HepG2 (cell line): ENCODE results near the gene TMEM63C. TPM values are rescaled to one million over a fixed set of nuclear protein-coding genes. Genes with fewer than 3 reads are reported as not detected.

Experiments used
- ATAC-seq: fragments of 200-7000 bp; cut with Tn5 transposase; 3 replicates; pipeline ENCODE4 v1.9.1; 2020; ENCODE audit warnings: mild to moderate bottlenecking, moderate library complexity
- BruUV-seq: library from RNA; stranded (reverse); fragments of 400-500 nt; replicated peaks from 2 replicates; lab custom pipeline; 2021; lab: Mats Ljungman, UMichigan
- CTCF ChIA-PET: fragments of 300-600 bp; formaldehyde crosslinking; extraction: SDS; loops from one replicate; lab custom pipeline; 2021; ENCODE audit warnings: low total read pairs, inconsistent platforms, low intra/inter-chr PET ratio; lab: Yijun Ruan, JAX
- POLR2A ChIA-PET: fragments of 350-600 bp; sonication (Branson Sonifier 250); formaldehyde crosslinking; loops from one replicate; lab custom pipeline; 2020; ENCODE audit warnings: antibody characterized with exemption, inconsistent platforms; lab: Yijun Ruan, JAX
- DNase-seq: peaks from one replicate; pipeline ENCODE4 v3.0.0-alpha.2; 2015; ENCODE audit warnings: low spot score
- FAIRE-seq: peaks from 3 replicates; lab custom pipeline; 2011; peaks lifted over from hg19 to GRCh38; lab: Jason Lieb, UNC
- H2AFZ ChIP-seq: one replicate; pipeline ENCODE4 v1.6.1; 2011; ENCODE audit warnings: low read length, inconsistent platforms
- H3K27ac ChIP-seq: fragments of 300-600 bp; 3 replicates; pipeline ENCODE4 v1.8.0; 2011; ENCODE audit warnings: mixed run types, mild to moderate bottlenecking, mixed read lengths, low read length, inconsistent platforms; ENCODE audit not compliant: insufficient read depth; ENCODE audit errors: extremely low read length
- H3K27me3 ChIP-seq, 2 experiments: fragments of 200-600 bp in 1 of 2; 2 replicates in 1 of 2; 3 replicates in 1 of 2; pipeline versions ENCODE4 v1.6.0 to v1.8.0; 2011; ENCODE audit warnings: low read length in 2 of 2, mild to moderate bottlenecking in 2 of 2, moderate library complexity in 2 of 2, inconsistent platforms in 1 of 2; ENCODE audit not compliant: insufficient read depth in 2 of 2, control insufficient read depth in 1 of 2
- H3K36me3 ChIP-seq, 2 experiments: fragments of 200-600 bp in 1 of 2; replicated peaks in 1 of 2; 2 replicates in 1 of 2; 3 replicates in 1 of 2; pipeline versions ENCODE4 v1.5.1 to v1.8.0; 2011; ENCODE audit warnings: low read length in 2 of 2, inconsistent platforms in 1 of 2; ENCODE audit not compliant: insufficient read depth in 2 of 2, control insufficient read depth in 1 of 2
- H3K4me1 ChIP-seq: 2 replicates; pipeline ENCODE4 v1.5.1; 2012; ENCODE audit warnings: low read length, inconsistent platforms; ENCODE audit not compliant: insufficient read depth
- H3K4me2 ChIP-seq: 2 replicates; pipeline ENCODE4 v1.6.0; 2011; ENCODE audit warnings: low read depth, low read length, inconsistent platforms
- H3K4me3 ChIP-seq, 3 experiments: fragments of 200-600 bp in 1 of 3; sonication (generic), shearing (Covaris generic) in 1 of 3; replicated peaks in 1 of 3; 2 replicates each; pipeline ENCODE4 v1.5.1; 2011 to 2016; ENCODE audit warnings: low read length in 3 of 3, inconsistent platforms in 2 of 3, low read depth in 2 of 3, mild to moderate bottlenecking in 2 of 3, control low read depth in 1 of 3, mixed read lengths in 1 of 3; ENCODE audit not compliant: insufficient read depth in 1 of 3
- H3K79me2 ChIP-seq: one replicate; pipeline ENCODE4 v1.6.1; 2011; ENCODE audit warnings: low read length, inconsistent platforms; ENCODE audit not compliant: insufficient read depth
- H3K9ac ChIP-seq: 2 replicates; pipeline ENCODE4 v1.6.0; 2011; ENCODE audit warnings: mild to moderate bottlenecking, low read depth, low read length, inconsistent platforms; ENCODE audit not compliant: insufficient read depth
- H3K9me3 ChIP-seq: 2 replicates; pipeline ENCODE4 v1.5.1; 2012; ENCODE audit warnings: mild to moderate bottlenecking, low read length
- H4K20me1 ChIP-seq: 2 replicates; pipeline ENCODE4 v1.6.0; 2011; ENCODE audit warnings: inconsistent platforms, mild to moderate bottlenecking, low read length, moderate library complexity; ENCODE audit not compliant: insufficient read depth
- WGBS: methylation state at CpG from one replicate; pipeline ENCODE4 v1.1.6; 2017; ENCODE audit warnings: low lambda C conversion rate; 5-methylcytosine and 5-hydroxymethylcytosine counted together
- in situ Hi-C: cut with HindIII; loops from 2 replicates; pipeline ENCODE4 v1.10.0; 2017; ENCODE audit warnings: low pct_unique_long_range_greater_than_20kb; ENCODE audit not compliant: extremely low pct_ligation_motif_present
- intact Hi-C: fragments of 100-400 bp; cut with micrococcal nuclease; formaldehyde crosslinking; loops from one replicate; pipeline ENCODE4 v1.10.0; 2022; ENCODE audit not compliant: unreplicated experiment
- polyA plus RNA-seq, 8 experiments: library from polyadenylated mRNA; depleted of rRNA in 3 of 8; stranded (reverse) in 7 of 8; unstranded in 1 of 8; fragments of >200 nt; fragmentation: Illumina TruSeq in 4 of 8; extraction: Trizol in 4 of 8; gene quantifications; 2 replicates each; pipeline versions ENCODE4 v1.2.1 to v1.2.3, GENCODE V29; 2011 to 2016; ENCODE audit warnings: low read depth in 4 of 8, missing spikeins in 1 of 8, mixed read lengths in 1 of 8; ENCODE audit not compliant: insufficient read depth in 1 of 8
- total RNA-seq, 5 experiments: library from RNA; depleted of rRNA; stranded (reverse); fragments of >200 nt; fragmentation: Illumina TruSeq; extraction: Trizol; gene quantifications; 2 replicates each; pipeline ENCODE4 v1.2.3, GENCODE V29; 2016; ENCODE audit warnings: low read depth in 1 of 5
- TF ChIP-seq, protein P1 (sequence below), 2 experiments: sonication (generic) in 1 of 2; formaldehyde crosslinking in 1 of 2; IDR thresholded peaks; 2 replicates each; pipeline versions ENCODE4 v1.6.1 to v1.9.0; 2014 to 2022; ENCODE audit warnings: antibody characterized with exemption in 1 of 2, borderline replicate concordance in 1 of 2, inconsistent platforms in 1 of 2, low read depth in 1 of 2, missing genetic modification reagents in 1 of 2

Gene TMEM63C
- total and polyA plus RNA-seq, 2 of the 13 experiments (the other 11 are each of a cell fraction or from before 2014, with no cell fraction given), result 0.17 to 0.27 TPM

DNA sequence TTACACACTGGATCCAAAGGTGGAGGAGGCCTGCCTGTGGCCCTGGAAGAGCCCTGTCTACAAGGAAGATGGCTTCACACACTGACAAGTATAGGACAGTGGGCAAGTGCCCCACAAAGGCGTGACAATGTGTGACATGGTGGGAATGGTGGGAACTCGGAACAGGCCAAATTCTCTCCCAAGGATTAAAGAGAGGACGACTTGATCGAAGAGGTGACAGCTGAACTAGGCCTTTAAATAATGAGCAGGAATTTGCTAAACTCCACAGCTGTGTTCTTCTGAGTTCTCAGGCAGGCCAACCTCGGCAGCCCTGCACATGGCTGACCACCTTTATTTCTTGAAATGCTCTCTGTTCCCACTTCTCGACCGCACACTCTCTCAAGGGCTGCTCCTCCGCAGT is 115.3 kb downstream of the TMEM63C start:
- in situ Hi-C loops, result no loop called here
- no peak for ATAC-seq

More for the DNA sequence above, 115.3 kb downstream of the TMEM63C start:
- Histone ChIP-seq H3K4me2 (no peak overlapping the region), H3K27ac (no peak overlapping the region), H2AFZ (no peak overlapping the region), H3K27me3 (no peaks in the 10 kb centered on the region), H3K9me3 (no peaks in the 10 kb centered on the region), H3K4me3 (no peak overlapping the region), H3K4me1 (peaks cover under 1% of the 10 kb centered on the region; the same call in 1 of the 2 replicates), H3K79me2 (no peaks in the 10 kb centered on the region), H3K36me3 (peaks cover 11 to 26% of the 10 kb centered on the region in 2 experiments), H4K20me1 (no peaks in the 10 kb centered on the region), H3K9ac (no peak overlapping the region)
- no TSS peak for BruUV-seq
- TF ChIP-seq, protein P1, sequence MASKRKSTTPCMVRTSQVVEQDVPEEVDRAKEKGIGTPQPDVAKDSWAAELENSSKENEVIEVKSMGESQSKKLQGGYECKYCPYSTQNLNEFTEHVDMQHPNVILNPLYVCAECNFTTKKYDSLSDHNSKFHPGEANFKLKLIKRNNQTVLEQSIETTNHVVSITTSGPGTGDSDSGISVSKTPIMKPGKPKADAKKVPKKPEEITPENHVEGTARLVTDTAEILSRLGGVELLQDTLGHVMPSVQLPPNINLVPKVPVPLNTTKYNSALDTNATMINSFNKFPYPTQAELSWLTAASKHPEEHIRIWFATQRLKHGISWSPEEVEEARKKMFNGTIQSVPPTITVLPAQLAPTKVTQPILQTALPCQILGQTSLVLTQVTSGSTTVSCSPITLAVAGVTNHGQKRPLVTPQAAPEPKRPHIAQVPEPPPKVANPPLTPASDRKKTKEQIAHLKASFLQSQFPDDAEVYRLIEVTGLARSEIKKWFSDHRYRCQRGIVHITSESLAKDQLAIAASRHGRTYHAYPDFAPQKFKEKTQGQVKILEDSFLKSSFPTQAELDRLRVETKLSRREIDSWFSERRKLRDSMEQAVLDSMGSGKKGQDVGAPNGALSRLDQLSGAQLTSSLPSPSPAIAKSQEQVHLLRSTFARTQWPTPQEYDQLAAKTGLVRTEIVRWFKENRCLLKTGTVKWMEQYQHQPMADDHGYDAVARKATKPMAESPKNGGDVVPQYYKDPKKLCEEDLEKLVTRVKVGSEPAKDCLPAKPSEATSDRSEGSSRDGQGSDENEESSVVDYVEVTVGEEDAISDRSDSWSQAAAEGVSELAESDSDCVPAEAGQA (IDR thresholded peaks at IDR 0.05; ENCODE audit: low read depth), result no peak
- TF ChIP-seq, protein P1 (CRISPR knock-in tag; IDR thresholded peaks at IDR 0.05; ENCODE audit: borderline replicate concordance), result no peak
- intact Hi-C loops, result no loop called here
- POLR2A ChIA-PET, result no interaction called here
- 98% methylated on average over 8 of the region's 8 CpGs for WGBS
- FAIRE-seq, result no peak
- DNase-seq, result no peak
- CTCF ChIA-PET, result no interaction called here
